ENCODE results near the gene LOC128125822.
"Not testable (repeated sequence)": the region's sequence is repeated elsewhere in the genome, so short reads cannot be mapped to it uniquely, and the experiment has no call there.

LOC128125822 gene

DNA sequence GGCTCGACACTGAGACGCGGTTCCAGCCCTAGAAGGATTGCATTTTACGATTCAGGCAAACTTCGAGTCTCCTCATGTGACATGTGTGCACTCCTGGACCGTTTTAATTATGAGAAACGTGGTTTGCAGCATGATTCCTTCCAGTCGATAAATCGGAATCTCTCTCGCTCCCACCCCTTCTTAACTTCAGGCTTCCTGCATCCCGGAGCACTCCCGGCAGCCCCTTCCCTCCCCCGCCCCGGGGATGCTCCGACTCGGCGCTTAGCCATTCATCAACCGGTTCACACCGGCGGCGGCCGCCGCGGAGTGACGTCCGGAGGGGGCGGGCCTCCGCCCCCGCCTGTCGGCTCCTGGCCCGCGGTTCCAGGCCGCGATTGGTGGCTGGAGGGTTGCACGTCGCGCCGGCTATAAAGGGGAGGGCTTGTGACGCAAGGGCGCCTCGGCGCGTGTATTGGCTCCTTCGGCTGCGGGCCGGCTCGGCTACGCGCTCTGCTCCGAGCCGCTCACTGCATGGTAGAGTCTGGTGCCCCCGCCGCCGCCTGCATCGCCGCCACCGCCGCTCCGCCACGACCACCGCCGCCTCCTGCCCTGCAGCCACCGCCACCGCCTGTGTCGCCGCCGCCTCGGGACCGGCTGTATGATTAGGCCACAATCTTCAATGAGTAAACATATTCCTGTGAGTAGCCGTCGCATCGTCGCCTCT, at the start of gene LOC128125822, which contains the start of gene PTP4A1:
Gene LOC128125822, plus strand, starts transcription at position 437 of the 703 bp plus-strand sequence.
Gene PTP4A1, plus strand, starts transcription at position 437 of the 703 bp plus-strand sequence. CDS start 4,401 bp downstream, outside the sequence.
- Mint-ChIP-seq H3K9me3 (no peaks in the 10 kb centered on the region), H3K27me3 (peaks cover 0 to 1% of the 10 kb centered on the region in 2 donors), H3K4me3 (peak within 1 kb of the TSS; percentile 82 to 91), H3K36me3 (ENCODE audit: insufficient read depth) (peaks cover 40% of the 10 kb centered on the region), H3K27ac (peak within 1 kb of the TSS; percentile 95 to 99), H3K4me1 (ENCODE audit: low read depth in 2 of 2) (peaks cover 10 to 30% of the 10 kb centered on the region in 2 donors)
- DNase-seq (peak; percentile 94), ATAC-seq (replicated peaks) (peak; percentile 87)

DNA sequence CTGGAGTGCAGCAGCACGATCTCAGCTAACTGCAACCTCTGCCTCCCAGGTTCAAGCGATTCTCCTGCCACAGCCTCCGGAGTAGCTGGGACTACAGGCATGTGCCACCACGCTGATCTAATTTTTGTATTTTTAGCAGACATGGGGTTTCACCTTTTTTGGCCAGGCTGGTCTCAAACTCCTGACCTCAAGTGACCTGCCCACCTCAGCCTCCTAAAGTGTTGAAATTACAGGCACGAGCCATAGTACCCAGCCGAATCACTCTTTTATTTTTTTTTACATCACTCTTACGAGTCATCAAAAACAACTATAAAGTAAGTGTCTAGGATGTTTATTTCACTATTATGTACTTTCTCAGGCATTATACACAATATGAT, 49.4 kb upstream of the LOC128125822 start:
- not testable (repeated sequence) for H3K27me3 Mint-ChIP-seq; H3K4me1 Mint-ChIP-seq (ENCODE audit: low read depth in 2 of 2); H3K27ac Mint-ChIP-seq; H3K4me3 Mint-ChIP-seq; H3K9me3 Mint-ChIP-seq; H3K36me3 Mint-ChIP-seq (ENCODE audit: insufficient read depth); DNase-seq; ATAC-seq (replicated peaks)

DNA sequence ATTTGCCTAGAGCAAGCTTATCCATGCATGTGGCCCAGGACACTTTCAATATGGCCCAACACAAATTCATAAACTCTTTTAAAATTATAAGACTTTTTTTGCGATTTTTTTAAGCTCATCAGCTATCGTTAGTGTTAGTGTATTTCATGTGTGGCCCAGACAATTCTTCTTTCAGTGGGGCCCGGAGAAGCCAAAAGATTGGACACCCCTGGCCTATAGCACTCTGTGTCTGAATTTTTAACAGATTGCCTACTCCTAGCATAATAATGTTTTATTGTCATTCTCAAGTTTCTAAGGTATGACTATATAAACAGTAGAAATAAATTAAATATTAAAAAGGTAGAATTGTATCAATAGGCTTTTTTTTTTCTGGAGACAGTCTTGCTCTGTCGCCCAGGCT, 48.6 kb upstream of the LOC128125822 start:
- no peaks in the 10 kb centered on the region for H3K9me3 Mint-ChIP-seq
- no peak overlapping the region for H3K27ac Mint-ChIP-seq
- no peak overlapping the region for H3K4me3 Mint-ChIP-seq
- ATAC-seq (replicated peaks) = no peak
- no peaks in the 10 kb centered on the region for H3K36me3 Mint-ChIP-seq (ENCODE audit: insufficient read depth)
- DNase-seq = no peak
- H3K4me1 Mint-ChIP-seq (ENCODE audit: low read depth in 2 of 2) = peaks cover 0 to 6% of the 10 kb centered on the region in 2 donors
- no peaks in the 10 kb centered on the region for H3K27me3 Mint-ChIP-seq

DNA sequence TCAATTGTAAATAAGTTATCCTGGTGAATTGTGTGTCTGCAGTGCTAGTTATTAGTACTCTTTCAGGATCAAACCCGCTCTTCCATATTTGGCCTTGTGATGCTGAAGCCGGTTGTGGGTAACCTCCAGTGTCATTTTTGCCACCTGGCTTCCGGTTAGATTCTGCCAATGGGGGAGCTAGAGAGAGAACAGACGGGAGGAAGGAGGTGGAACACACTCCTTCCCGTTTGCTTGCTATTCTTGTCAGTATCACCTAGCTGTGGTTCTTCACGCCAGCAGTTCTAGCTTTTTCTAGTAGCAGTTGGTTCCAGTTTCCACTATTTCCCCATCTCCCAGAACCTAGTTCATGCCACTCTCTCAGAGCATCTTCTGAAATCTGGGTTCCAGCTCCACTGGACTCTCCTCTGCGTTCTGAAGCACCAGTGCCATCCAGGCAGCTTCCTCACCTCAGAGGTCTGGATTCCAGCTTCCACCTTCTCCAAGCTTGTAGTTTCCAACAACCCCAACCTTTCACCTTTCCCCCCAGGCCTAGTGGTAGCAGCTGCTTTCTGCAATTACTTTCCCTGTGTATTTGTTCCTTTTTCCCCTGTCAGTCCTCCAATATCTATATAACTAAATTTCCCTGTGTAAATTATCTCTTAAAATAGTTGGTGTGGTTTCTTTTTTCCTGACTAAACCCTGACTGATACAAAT, 46.9 kb upstream of the LOC128125822 start:
- Mint-ChIP-seq H3K9me3 (no peaks in the 10 kb centered on the region), H3K27ac (peak overlapping the region; percentile 2 to 36), H3K4me3 (no peak overlapping the region), H3K36me3 (ENCODE audit: insufficient read depth) (no peaks in the 10 kb centered on the region), H3K27me3 (no peaks in the 10 kb centered on the region), H3K4me1 (ENCODE audit: low read depth in 2 of 2) (peaks cover 0 to 9% of the 10 kb centered on the region in 2 donors)
- no peak for DNase-seq
- peak; percentile 48 for ATAC-seq (replicated peaks)

DNA sequence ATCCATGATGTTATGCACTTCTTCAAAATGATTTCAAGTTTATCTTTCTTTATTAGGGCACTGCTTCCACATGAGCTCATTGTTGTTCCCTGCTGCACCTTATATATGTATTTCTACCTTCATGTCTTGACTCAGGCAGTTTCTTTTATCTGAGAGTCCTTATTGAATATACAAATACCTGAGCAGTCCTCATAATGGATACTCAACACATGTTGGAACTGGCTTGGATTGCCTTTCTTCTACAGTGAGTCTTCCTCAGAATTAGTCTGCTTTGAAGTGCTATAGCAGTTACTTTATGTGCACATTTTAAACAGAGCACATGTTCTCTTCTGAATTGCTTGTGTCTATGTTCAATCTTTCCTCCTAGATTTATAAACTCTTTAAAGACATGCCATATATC, 45.3 kb upstream of the LOC128125822 start:
- no peak for DNase-seq
- no peaks in the 10 kb centered on the region for H3K27me3 Mint-ChIP-seq
- no peaks in the 10 kb centered on the region for H3K9me3 Mint-ChIP-seq
- H3K27ac Mint-ChIP-seq = no peak overlapping the region
- ATAC-seq (replicated peaks) = no peak
- peaks cover 0 to 9% of the 10 kb centered on the region in 2 donors for H3K4me1 Mint-ChIP-seq (ENCODE audit: low read depth in 2 of 2)
- no peak overlapping the region for H3K4me3 Mint-ChIP-seq
- no peaks in the 10 kb centered on the region for H3K36me3 Mint-ChIP-seq (ENCODE audit: insufficient read depth)

DNA sequence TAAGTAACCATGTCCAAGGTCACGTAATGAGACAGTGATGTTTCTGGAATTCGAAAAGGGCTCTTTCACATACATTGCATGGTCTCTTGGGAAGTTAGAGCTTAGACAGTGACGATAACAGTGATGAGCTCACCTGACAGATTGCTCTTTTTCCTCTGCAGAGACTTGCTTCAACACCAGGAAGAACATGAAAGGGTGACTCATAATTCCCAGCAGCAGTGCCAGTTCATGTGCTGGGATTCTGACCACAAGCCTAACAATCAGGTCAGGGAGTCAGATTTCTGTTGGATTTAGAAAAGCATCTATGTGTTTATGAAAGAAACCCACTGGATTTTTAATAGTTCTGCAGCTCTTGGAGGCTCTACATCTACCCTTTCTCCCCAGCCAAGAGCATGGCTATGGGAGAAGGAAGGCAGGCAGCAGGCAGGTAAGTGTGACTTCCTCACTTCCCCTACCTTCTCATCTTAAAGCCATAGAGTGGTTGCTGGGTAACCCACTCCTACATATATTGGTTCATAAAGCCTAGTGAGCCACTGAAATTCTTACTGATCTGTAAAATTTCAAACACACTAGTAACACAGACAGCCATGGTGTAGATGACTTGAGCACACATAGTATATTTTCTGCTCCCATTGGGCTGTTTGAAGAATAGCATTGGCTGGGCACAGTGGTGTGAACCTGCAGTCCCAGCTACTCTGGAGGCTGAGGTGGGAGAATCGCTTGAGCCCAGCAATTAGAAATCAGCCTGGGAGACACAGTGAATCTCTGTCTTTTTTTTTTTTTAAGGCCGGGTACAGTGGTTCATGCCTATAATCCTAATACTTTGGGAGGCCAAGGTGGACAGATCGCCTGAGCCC, 44.4 kb upstream of the LOC128125822 start:
- Mint-ChIP-seq H3K27me3 (no peaks in the 10 kb centered on the region), H3K27ac (no peak overlapping the region), H3K4me1 (ENCODE audit: low read depth in 2 of 2) (peaks cover 0 to 9% of the 10 kb centered on the region in 2 donors), H3K36me3 (ENCODE audit: insufficient read depth) (no peaks in the 10 kb centered on the region), H3K4me3 (no peak overlapping the region), H3K9me3 (no peaks in the 10 kb centered on the region)
- no peak for ATAC-seq (replicated peaks)
- no peak for DNase-seq

DNA sequence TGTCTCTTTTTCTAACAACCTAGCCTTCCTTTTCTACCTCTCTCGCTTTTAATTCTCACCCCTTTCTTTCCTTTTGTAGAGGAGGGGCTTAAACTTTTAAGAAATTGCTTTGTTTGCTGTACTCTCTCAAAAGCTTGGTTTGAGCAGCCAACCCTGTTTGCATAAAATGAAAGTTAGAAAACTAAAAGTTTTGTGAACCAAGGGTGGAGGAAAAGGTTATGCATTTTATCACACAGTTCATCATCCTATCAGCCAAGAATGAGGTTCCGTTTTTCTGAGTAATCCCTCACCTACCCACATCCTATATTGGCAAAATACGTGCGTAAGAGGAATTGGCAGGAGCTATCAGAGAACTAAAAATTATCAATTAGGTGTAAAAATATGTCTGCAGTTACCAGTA, 42.8 kb upstream of the LOC128125822 start:
- ATAC-seq (replicated peaks) = no peak
- DNase-seq = no peak
- peak overlapping the region in 1 of 2 donors; percentile 12 for H3K27ac Mint-ChIP-seq
- no peaks in the 10 kb centered on the region for H3K9me3 Mint-ChIP-seq
- no peaks in the 10 kb centered on the region for H3K27me3 Mint-ChIP-seq
- peaks cover 0 to 9% of the 10 kb centered on the region in 2 donors for H3K4me1 Mint-ChIP-seq (ENCODE audit: low read depth in 2 of 2)
- no peaks in the 10 kb centered on the region for H3K36me3 Mint-ChIP-seq (ENCODE audit: insufficient read depth)
- no peak overlapping the region for H3K4me3 Mint-ChIP-seq

DNA sequence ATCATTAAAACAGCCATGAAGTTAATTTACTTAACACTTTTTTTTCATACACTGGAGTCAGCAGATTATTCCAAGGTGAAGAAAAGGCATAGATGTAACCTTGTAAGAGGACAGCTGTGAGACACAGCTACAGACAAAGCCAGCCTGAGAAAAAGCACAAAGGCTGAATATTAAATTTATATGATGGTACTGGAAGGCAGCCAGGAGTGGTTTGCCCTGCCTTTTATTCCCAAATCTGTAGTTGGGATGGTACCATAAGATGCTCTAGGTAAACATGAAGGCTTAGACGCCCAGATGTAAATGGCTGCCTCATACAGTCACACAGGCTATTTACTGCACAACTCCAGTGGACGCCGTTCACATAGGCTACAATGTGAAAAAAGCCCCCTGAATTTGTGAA, 42.1 kb upstream of the LOC128125822 start:
- H3K4me1 Mint-ChIP-seq (ENCODE audit: low read depth in 2 of 2) = peaks cover 0 to 8% of the 10 kb centered on the region in 2 donors
- no peaks in the 10 kb centered on the region for H3K9me3 Mint-ChIP-seq
- DNase-seq (no peak), ATAC-seq (replicated peaks) (no peak)
- no peaks in the 10 kb centered on the region for H3K36me3 Mint-ChIP-seq (ENCODE audit: insufficient read depth)
- no peak overlapping the region for H3K4me3 Mint-ChIP-seq
- no peaks in the 10 kb centered on the region for H3K27me3 Mint-ChIP-seq
- H3K27ac Mint-ChIP-seq = no peak overlapping the region

DNA sequence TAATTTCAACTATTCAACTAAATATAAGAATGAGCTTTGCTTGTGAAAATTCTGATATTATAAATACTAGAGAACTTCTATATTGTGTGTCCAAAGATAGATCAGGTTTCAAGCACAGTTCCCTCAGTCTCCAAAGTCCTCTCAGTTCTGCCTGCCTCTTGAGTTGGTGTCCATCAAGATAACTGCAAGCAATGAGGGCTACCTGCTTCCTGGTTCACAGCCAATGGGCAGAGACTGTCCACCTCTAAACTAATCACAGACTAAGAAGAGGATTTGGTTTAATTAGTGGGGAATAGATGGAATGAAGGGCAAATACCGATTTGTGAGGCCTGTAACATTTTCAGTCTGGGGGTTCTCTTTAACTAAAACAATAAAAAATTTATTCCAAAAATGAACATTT, 41.3 kb upstream of the LOC128125822 start:
- Mint-ChIP-seq H3K36me3 (ENCODE audit: insufficient read depth) (no peaks in the 10 kb centered on the region), H3K4me3 (no peak overlapping the region), H3K4me1 (ENCODE audit: low read depth in 2 of 2) (peaks cover 0 to 3% of the 10 kb centered on the region in 2 donors), H3K27ac (no peak overlapping the region), H3K9me3 (no peaks in the 10 kb centered on the region), H3K27me3 (no peaks in the 10 kb centered on the region)
- DNase-seq = no peak
- ATAC-seq (replicated peaks) = no peak

DNA sequence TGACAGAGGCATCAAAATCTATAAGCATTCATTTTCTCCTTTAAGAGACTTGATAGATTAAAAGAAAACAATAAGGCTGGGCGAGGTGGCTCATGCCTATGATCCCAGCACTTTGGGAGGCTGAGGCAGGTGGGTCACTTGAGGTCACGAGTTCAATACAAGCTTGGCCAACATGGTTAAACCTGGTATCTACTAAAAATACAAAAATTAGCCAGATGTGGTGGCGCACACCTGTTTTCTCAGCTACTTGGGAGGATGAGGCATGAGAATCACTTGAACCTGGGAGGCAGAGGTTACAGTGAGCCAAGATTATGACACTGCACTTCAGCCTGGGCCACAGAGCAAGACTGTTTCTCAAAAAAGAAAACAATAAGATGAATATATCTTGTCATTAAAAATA, 39.3 kb upstream of the LOC128125822 start:
- H3K4me1 Mint-ChIP-seq (ENCODE audit: low read depth in 2 of 2) = peaks cover 0 to 3% of the 10 kb centered on the region in 2 donors
- no peaks in the 10 kb centered on the region for H3K9me3 Mint-ChIP-seq
- ATAC-seq (replicated peaks) = no peak
- no peaks in the 10 kb centered on the region for H3K27me3 Mint-ChIP-seq
- H3K36me3 Mint-ChIP-seq (ENCODE audit: insufficient read depth) = no peaks in the 10 kb centered on the region
- H3K4me3 Mint-ChIP-seq = no peak overlapping the region
- no peak for DNase-seq
- H3K27ac Mint-ChIP-seq = no peak overlapping the region

DNA sequence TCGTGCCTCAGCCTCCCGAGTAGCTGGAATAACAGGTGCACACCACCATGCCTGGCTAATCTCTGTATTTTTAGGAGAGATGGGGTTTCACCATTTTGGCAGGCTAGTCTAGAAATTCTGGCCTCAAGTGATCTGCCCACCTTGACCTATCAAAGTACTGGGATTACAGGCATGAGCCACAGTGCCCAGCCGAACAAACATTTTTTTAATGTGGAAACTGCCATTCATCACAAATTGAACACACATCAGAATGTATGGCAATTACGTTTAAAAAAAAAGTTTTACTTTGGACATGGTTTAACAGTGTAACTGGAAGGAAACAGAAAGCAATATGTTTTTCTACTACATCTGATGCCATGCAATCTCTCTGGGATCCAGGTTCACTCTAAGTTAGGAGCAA, 38.3 kb upstream of the LOC128125822 start:
- ATAC-seq (replicated peaks) = no peak
- no peak for DNase-seq
- Mint-ChIP-seq H3K9me3 (no peaks in the 10 kb centered on the region), H3K4me3 (no peak overlapping the region), H3K36me3 (ENCODE audit: insufficient read depth) (no peaks in the 10 kb centered on the region), H3K27ac (no peak overlapping the region), H3K4me1 (ENCODE audit: low read depth in 2 of 2) (peaks cover 0 to 3% of the 10 kb centered on the region in 2 donors), H3K27me3 (no peaks in the 10 kb centered on the region)

DNA sequence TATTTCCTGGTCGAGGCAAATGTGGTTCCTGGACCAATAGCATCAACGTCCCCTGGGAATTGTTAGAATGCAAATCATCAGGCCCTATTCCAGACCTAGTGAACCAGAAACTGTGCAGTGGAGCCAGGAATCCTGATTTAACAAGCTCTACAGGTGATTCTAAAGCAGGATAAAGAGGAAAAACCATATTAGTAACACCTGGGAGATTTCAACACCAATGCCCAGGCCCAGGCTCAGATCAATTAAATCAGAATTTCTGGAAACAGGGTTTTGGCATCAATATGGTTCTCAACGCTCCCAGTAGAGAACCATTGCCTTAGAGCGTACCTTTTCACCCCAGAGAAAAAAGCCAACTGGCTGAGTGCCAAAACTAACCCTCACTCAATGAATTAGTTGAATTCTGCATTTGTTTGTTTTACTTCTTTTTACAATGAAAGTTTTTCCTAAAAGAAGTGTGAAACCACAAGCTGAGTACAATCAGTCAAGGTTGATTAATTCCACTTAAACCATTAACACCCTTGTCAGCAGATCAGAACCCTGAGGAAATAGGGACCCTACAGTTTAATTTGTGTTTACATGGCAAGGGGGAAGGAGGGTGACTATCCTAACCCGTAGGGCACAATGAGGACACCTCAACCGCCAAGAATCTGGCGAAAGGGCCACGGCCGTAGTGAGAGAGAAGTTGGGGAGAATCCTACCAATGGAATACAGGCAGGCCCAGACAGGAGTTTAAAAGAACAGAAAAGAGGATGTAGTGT, 34.9 kb upstream of the LOC128125822 start:
- DNase-seq (no peak), ATAC-seq (replicated peaks) (no peak)
- Mint-ChIP-seq H3K9me3 (no peaks in the 10 kb centered on the region), H3K4me1 (ENCODE audit: low read depth in 2 of 2) (no peaks in the 10 kb centered on the region), H3K27me3 (peaks cover 2 to 27% of the 10 kb centered on the region in 2 donors), H3K4me3 (no peak overlapping the region), H3K27ac (no peak overlapping the region), H3K36me3 (ENCODE audit: insufficient read depth) (no peaks in the 10 kb centered on the region)

DNA sequence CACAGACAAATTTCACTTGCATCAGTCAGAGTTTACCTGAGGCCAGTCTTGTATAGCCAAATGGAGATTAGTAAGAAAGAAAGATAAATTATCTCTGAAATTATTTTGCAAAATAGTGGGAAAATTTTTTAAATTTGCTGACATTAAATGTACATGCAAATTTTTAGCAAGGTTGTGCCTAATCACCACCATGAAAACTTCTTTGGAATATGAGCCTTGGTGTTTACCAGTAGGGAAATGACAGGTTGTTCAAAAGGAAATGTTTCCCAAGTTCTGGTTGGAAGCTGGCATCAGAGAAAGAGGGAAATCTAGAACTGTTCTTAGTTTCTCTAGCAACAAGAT, 34.4 kb upstream of the LOC128125822 start:
- Mint-ChIP-seq H3K4me1 (ENCODE audit: low read depth in 2 of 2) (no peaks in the 10 kb centered on the region), H3K27ac (no peak overlapping the region), H3K4me3 (no peak overlapping the region), H3K36me3 (ENCODE audit: insufficient read depth) (no peaks in the 10 kb centered on the region), H3K27me3 (peaks cover 8 to 32% of the 10 kb centered on the region in 2 donors), H3K9me3 (no peaks in the 10 kb centered on the region)
- DNase-seq (no peak), ATAC-seq (replicated peaks) (no peak)
